Mucosa of rectum (tissue), 2 donors: ENCODE results near the gene CTCF.
"Not testable (repeated sequence)": the region's sequence is repeated elsewhere in the genome, so short reads cannot be mapped to it uniquely, and the experiment has no call there.

Experiments used
- H3K27ac ChIP-seq, 2 donors: one replicate each; pipeline ENCODE4 v1.7.0; 2013; ENCODE audit warnings: inconsistent platforms in 2 of 2, low read depth in 2 of 2, low read length in 2 of 2
- H3K27me3 ChIP-seq, 2 donors: one replicate each; pipeline ENCODE4 v1.7.0; 2013; ENCODE audit warnings: low read length in 2 of 2; ENCODE audit not compliant: control insufficient read depth in 2 of 2, insufficient read depth in 2 of 2
- H3K36me3 ChIP-seq, 2 donors: one replicate each; pipeline ENCODE4 v1.7.0; 2013; ENCODE audit warnings: low read length in 2 of 2; ENCODE audit not compliant: control insufficient read depth in 2 of 2, insufficient read depth in 2 of 2
- H3K4me1 ChIP-seq, 2 donors: one replicate each; pipeline ENCODE4 v1.7.0; 2013; ENCODE audit warnings: low read length in 2 of 2, mild to moderate bottlenecking in 1 of 2; ENCODE audit not compliant: control insufficient read depth in 2 of 2, insufficient read depth in 2 of 2
- H3K4me3 ChIP-seq, 2 donors: one replicate each; pipeline ENCODE4 v1.7.0; 2013; ENCODE audit warnings: low read length in 2 of 2
- H3K9ac ChIP-seq, 2 donors: one replicate each; pipeline ENCODE4 v1.7.0; 2013; ENCODE audit warnings: low read length in 2 of 2, low read depth in 1 of 2, mild to moderate bottlenecking in 1 of 2
- H3K9me3 ChIP-seq, 2 donors: one replicate each; pipeline ENCODE4 v1.7.0; 2013; ENCODE audit warnings: low read length in 2 of 2; ENCODE audit not compliant: control insufficient read depth in 2 of 2
- donor health status: healthy.
- donor health status: Normal muscosa, but diverticular disease.

The CTCF gene

GRCh38 chr16:67562526-67562917 lies at the start of gene CTCF:
TSS of gene CTCF (plus strand) at chr16:67562526. CDS start at chr16:67610833, 48,307 bp downstream.
- Histone ChIP-seq H3K9ac (peak within 1 kb of the TSS; percentile 89 to 97), H3K27me3 (no peaks in the 10 kb centered on the region), H3K36me3 (no peaks in the 10 kb centered on the region), H3K9me3 (no peaks in the 10 kb centered on the region), H3K27ac (peak within 1 kb of the TSS; percentile 99 to 100), H3K4me1 (peaks cover 16 to 22% of the 10 kb centered on the region in 2 donors), H3K4me3 (peak within 1 kb of the TSS; percentile 90 to 92)

GRCh38 chr16:67513892-67514291 lies 48.4 kb upstream of the CTCF start:
- H3K4me1 ChIP-seq, H3K36me3 ChIP-seq, H3K9ac ChIP-seq, H3K4me3 ChIP-seq, H3K9me3 ChIP-seq, H3K27me3 ChIP-seq, H3K27ac ChIP-seq: not testable (repeated sequence)

GRCh38 chr16:67514382-67514828 lies 47.9 kb upstream of the CTCF start:
- H3K27ac ChIP-seq = no peak overlapping the region
- H3K4me3 ChIP-seq = no peak overlapping the region
- no peaks in the 10 kb centered on the region for H3K27me3 ChIP-seq
- H3K4me1 ChIP-seq = peaks cover 0 to 2% of the 10 kb centered on the region in 2 donors
- H3K36me3 ChIP-seq = no peaks in the 10 kb centered on the region
- H3K9me3 ChIP-seq = no peaks in the 10 kb centered on the region
- no peak overlapping the region for H3K9ac ChIP-seq

- Histone ChIP-seq H3K9me3 (no peaks in the 10 kb centered on the region), H3K9ac (no peak overlapping the region), H3K27ac (peak overlapping the region in 1 of 2 donors; percentile 10)
Observed at GRCh38 chr16:67516296-67517154, 45.8 kb upstream of the CTCF start.

GRCh38 chr16:67517155-67517445 lies 45.2 kb upstream of the CTCF start:
- no peaks in the 10 kb centered on the region for H3K36me3 ChIP-seq
- peaks cover 0 to 10% of the 10 kb centered on the region in 2 donors for H3K4me1 ChIP-seq
- H3K27ac ChIP-seq = peak overlapping the region in 1 of 2 donors; percentile 10
- no peak overlapping the region for H3K9ac ChIP-seq
- no peak overlapping the region for H3K4me3 ChIP-seq
- no peaks in the 10 kb centered on the region for H3K9me3 ChIP-seq
- H3K27me3 ChIP-seq = no peaks in the 10 kb centered on the region

More at GRCh38 chr16:67516296-67517154, 45.8 kb upstream of the CTCF start:
- H3K4me1 ChIP-seq = peaks cover 0 to 10% of the 10 kb centered on the region in 2 donors
- H3K4me3 ChIP-seq = no peak overlapping the region
- H3K27me3 ChIP-seq = no peaks in the 10 kb centered on the region
- no peaks in the 10 kb centered on the region for H3K36me3 ChIP-seq

- H3K9ac ChIP-seq = peak overlapping the region in 1 of 2 donors; percentile 5
- no peaks in the 10 kb centered on the region for H3K27me3 ChIP-seq
- H3K4me1 ChIP-seq = peaks cover 0 to 10% of the 10 kb centered on the region in 2 donors
- H3K36me3 ChIP-seq = no peaks in the 10 kb centered on the region
- H3K4me3 ChIP-seq = no peak overlapping the region
- H3K27ac ChIP-seq = peak overlapping the region; percentile 25 to 74
- H3K9me3 ChIP-seq = no peaks in the 10 kb centered on the region
Observed at GRCh38 chr16:67517661-67518423, 44.5 kb upstream of the CTCF start.

GRCh38 chr16:67518676-67519075 lies 43.6 kb upstream of the CTCF start:
- Histone ChIP-seq H3K36me3 (no peaks in the 10 kb centered on the region), H3K4me3 (peak overlapping the region in 1 of 2 donors; percentile 37), H3K27me3 (no peaks in the 10 kb centered on the region), H3K27ac (peak overlapping the region; percentile 25 to 74), H3K4me1 (peaks cover 0 to 10% of the 10 kb centered on the region in 2 donors), H3K9ac (peak overlapping the region in 1 of 2 donors; percentile 47), H3K9me3 (no peaks in the 10 kb centered on the region)

GRCh38 chr16:67519242-67519641 lies 43.1 kb upstream of the CTCF start:
- Histone ChIP-seq H3K4me1 (peaks cover 0 to 10% of the 10 kb centered on the region in 2 donors), H3K9ac (peak overlapping the region in 1 of 2 donors; percentile 47), H3K27ac (peak overlapping the region in 1 of 2 donors; percentile 74), H3K36me3 (no peaks in the 10 kb centered on the region), H3K9me3 (no peaks in the 10 kb centered on the region), H3K27me3 (no peaks in the 10 kb centered on the region), H3K4me3 (no peak overlapping the region)

- Histone ChIP-seq H3K27me3 (no peaks in the 10 kb centered on the region), H3K27ac (peak overlapping the region; percentile 91 to 98), H3K4me1 (peaks cover 0 to 10% of the 10 kb centered on the region in 2 donors), H3K9me3 (peaks cover 0 to 2% of the 10 kb centered on the region in 2 donors), H3K9ac (peak overlapping the region; percentile 67 to 91), H3K4me3 (peak overlapping the region; percentile 72 to 90), H3K36me3 (no peaks in the 10 kb centered on the region)
Observed at GRCh38 chr16:67521095-67521804, 41.1 kb upstream of the CTCF start.
